Lung (tissue), 12 donors: Measurements from ENCODE around the gene STARD13. TPM values are rescaled to one million over a fixed set of nuclear protein-coding genes. Genes with fewer than 3 reads are reported as not detected.
A peak's percentile ranks its signal among the peaks of the same experiment; 100 is the strongest.

Source experiments
- ATAC-seq: fragments of 200-7000 bp; cut with Tn5 transposase; one replicate; pipeline ENCODE4 v1.9.1; 2020; ENCODE audit warnings: moderate number of reproducible peaks; ENCODE audit not compliant: insufficient read depth, low FRiP score
- DNase-seq, 3 donors: peaks; one replicate each; pipeline ENCODE4 v3.0.0-alpha.2; 2013 to 2017
- H3K27ac ChIP-seq, 2 donors: one replicate each; pipeline ENCODE4 v1.5.1; 2013; ENCODE audit warnings: mild to moderate bottlenecking in 2 of 2, moderate library complexity in 2 of 2, control low read depth in 1 of 2, inconsistent platforms in 1 of 2, low read depth in 1 of 2, low read length in 1 of 2
- H3K27me3 ChIP-seq, 3 donors: one replicate each; pipeline ENCODE4 v1.5.1; 2013; ENCODE audit warnings: low read length in 2 of 3; ENCODE audit not compliant: control insufficient read depth in 3 of 3, insufficient read depth in 3 of 3
- H3K36me3 ChIP-seq, 4 donors: one replicate each; pipeline ENCODE4 v1.5.1; 2013; ENCODE audit warnings: low read length in 4 of 4, mild to moderate bottlenecking in 1 of 4, moderate library complexity in 1 of 4; ENCODE audit not compliant: control insufficient read depth in 4 of 4, insufficient read depth in 4 of 4
- H3K4me1 ChIP-seq, 5 donors: one replicate each; pipeline ENCODE4 v1.5.1; 2013; ENCODE audit warnings: low read length in 5 of 5, mild to moderate bottlenecking in 2 of 5, moderate library complexity in 1 of 5; ENCODE audit not compliant: control insufficient read depth in 5 of 5, insufficient read depth in 5 of 5
- H3K4me3 ChIP-seq: one replicate; pipeline ENCODE4 v1.5.1; 2013; ENCODE audit warnings: mild to moderate bottlenecking, control low read depth, moderate library complexity
- H3K9ac ChIP-seq, 2 donors: one replicate each; pipeline ENCODE4 v1.5.1; 2013; ENCODE audit warnings: low read length in 2 of 2, control low read depth in 1 of 2; ENCODE audit not compliant: insufficient read depth in 1 of 2
- H3K9me3 ChIP-seq, 4 donors: one replicate each; pipeline ENCODE4 v1.5.1; 2013; ENCODE audit warnings: low read length in 3 of 4, mild to moderate bottlenecking in 1 of 4, moderate library complexity in 1 of 4; ENCODE audit not compliant: control insufficient read depth in 4 of 4, insufficient read depth in 3 of 4
- WGBS, 2 donors: extraction: QIAGEN DNeasy Blood & Tissue Kit; methylation state at CpG; one replicate each; pipeline ENCODE4 v1.1.7; 2013; 5-methylcytosine and 5-hydroxymethylcytosine counted together
- polyA plus RNA-seq, 2 donors: library from polyadenylated mRNA; stranded (reverse); fragments of 200-250 nt; gene quantifications; one replicate each; pipeline ENCODE4 v1.2.1, GENCODE V29; 2013
- total RNA-seq, 2 donors: library from RNA; depleted of rRNA in 1 of 2; stranded (reverse); fragments of >200 nt in 1 of 2; gene quantifications; one replicate each; pipeline ENCODE4 v1.2.1, GENCODE V29; 2014 to 2021
- TF ChIP-seq, protein P1 (sequence below): IDR thresholded peaks from 2 replicates; pipeline ENCODE4 v1.5.1; 2012; ENCODE audit warnings: mild to moderate bottlenecking; ENCODE audit errors: control extremely low read depth, extremely low read depth
- donor health status: control.
- donor health status: control.
- donor health status: Bipolar disorder and iron deficiency.
- donor health status: healthy.
- donor health status: DM: yes; HTN: yes; CAD: no.

The STARD13 gene
- total and polyA plus RNA-seq, 4 donors, result 7.9 to 91.6 (median 29.7) TPM

GRCh38 chr13:33168321-33168960 is 117.1 kb downstream of the STARD13 start:
- peak overlapping the region in 1 of 2 donors; percentile 2 for H3K27ac ChIP-seq

GRCh38 chr13:33167491-33167890 is 118.1 kb downstream of the STARD13 start:
- no peaks in the 10 kb centered on the region for H3K27me3 ChIP-seq
- TF ChIP-seq, protein P1, sequence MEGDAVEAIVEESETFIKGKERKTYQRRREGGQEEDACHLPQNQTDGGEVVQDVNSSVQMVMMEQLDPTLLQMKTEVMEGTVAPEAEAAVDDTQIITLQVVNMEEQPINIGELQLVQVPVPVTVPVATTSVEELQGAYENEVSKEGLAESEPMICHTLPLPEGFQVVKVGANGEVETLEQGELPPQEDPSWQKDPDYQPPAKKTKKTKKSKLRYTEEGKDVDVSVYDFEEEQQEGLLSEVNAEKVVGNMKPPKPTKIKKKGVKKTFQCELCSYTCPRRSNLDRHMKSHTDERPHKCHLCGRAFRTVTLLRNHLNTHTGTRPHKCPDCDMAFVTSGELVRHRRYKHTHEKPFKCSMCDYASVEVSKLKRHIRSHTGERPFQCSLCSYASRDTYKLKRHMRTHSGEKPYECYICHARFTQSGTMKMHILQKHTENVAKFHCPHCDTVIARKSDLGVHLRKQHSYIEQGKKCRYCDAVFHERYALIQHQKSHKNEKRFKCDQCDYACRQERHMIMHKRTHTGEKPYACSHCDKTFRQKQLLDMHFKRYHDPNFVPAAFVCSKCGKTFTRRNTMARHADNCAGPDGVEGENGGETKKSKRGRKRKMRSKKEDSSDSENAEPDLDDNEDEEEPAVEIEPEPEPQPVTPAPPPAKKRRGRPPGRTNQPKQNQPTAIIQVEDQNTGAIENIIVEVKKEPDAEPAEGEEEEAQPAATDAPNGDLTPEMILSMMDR, result no peak
- no peak overlapping the region for H3K9ac ChIP-seq
- peaks cover 0 to 10% (median 1%) of the 10 kb centered on the region in 5 donors for H3K4me1 ChIP-seq
- peaks cover 5 to 15% (median 10%) of the 10 kb centered on the region in 4 donors for H3K36me3 ChIP-seq
- no peak for DNase-seq
- no peak overlapping the region for H3K27ac ChIP-seq
- no peaks in the 10 kb centered on the region for H3K9me3 ChIP-seq
- ATAC-seq, result no peak
- no peak overlapping the region for H3K4me3 ChIP-seq
- 94 to 97% methylated on average over 12 of the region's 12 CpGs for WGBS, 2 donors

More at GRCh38 chr13:33168321-33168960, 117.1 kb downstream of the STARD13 start:
- Histone ChIP-seq H3K36me3 (peaks cover 5 to 12% (median 7%) of the 10 kb centered on the region in 4 donors), H3K9me3 (no peaks in the 10 kb centered on the region), H3K4me3 (no peak overlapping the region), H3K27me3 (no peaks in the 10 kb centered on the region), H3K9ac (no peak overlapping the region), H3K4me1 (peaks cover 0 to 10% (median 1%) of the 10 kb centered on the region in 5 donors)
- DNase-seq (peak in 1 of 3 donors; percentile 33), ATAC-seq (no peak)
- 83 to 91% methylated on average over 5 of the region's 5 CpGs for WGBS, 2 donors
- TF ChIP-seq, protein P1, result no peak

GRCh38 chr13:33165787-33166186 is 119.8 kb downstream of the STARD13 start:
- H3K9me3 ChIP-seq, result peaks cover 0 to 2% (median 0%) of the 10 kb centered on the region in 4 donors
- no peak for ATAC-seq
- WGBS, 2 donors, result 92 to 93% methylated on average over 2 of the region's 2 CpGs

More at GRCh38 chr13:33165787-33166186, 119.8 kb downstream of the STARD13 start:
- Histone ChIP-seq H3K4me3 (no peak overlapping the region), H3K27ac (no peak overlapping the region), H3K9ac (no peak overlapping the region), H3K27me3 (no peaks in the 10 kb centered on the region), H3K4me1 (peaks cover 0 to 6% (median 1%) of the 10 kb centered on the region in 5 donors), H3K36me3 (peaks cover 5 to 18% (median 10%) of the 10 kb centered on the region in 4 donors)
- TF ChIP-seq, protein P1, result no peak
- no peak for DNase-seq
